ENCODE measurements around the gene LIN7A. TPM values are rescaled to one million over a fixed set of nuclear protein-coding genes. Genes with fewer than 3 reads are reported as not detected.

The LIN7A gene, protein sequence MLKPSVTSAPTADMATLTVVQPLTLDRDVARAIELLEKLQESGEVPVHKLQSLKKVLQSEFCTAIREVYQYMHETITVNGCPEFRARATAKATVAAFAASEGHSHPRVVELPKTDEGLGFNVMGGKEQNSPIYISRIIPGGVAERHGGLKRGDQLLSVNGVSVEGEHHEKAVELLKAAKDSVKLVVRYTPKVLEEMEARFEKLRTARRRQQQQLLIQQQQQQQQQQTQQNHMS
- polyA plus RNA-seq (ENCODE audit: insufficient read length in 10 of 10) = 1 to 10 TPM; 1.9 to 7.0 (median 2.8) TPM
- long read RNA-seq, donor 1 = 0 reads
- long read RNA-seq, donor 2 = 0 reads
- long read RNA-seq, donor 3 = 0 reads
- long read RNA-seq, donor 4 = 0 reads
- long read RNA-seq, donor 5, full-length matches to known transcripts = 1 of 1 reads
- long read RNA-seq, donor 5, partial matches to known transcripts = 0 of 1 reads
- long read RNA-seq, donor 5, other reads (novel, unspliced or antisense) = 0 of 1 reads
- long read RNA-seq, donor 6 = 0 reads
- long read RNA-seq, donor 7, partial matches to known transcripts = 0 of 1 reads
- long read RNA-seq, donor 7, other reads (novel, unspliced or antisense) = 0 of 1 reads
- long read RNA-seq, donor 8, full-length matches to known transcripts = 1 of 1 reads
- long read RNA-seq, donor 8, partial matches to known transcripts = 0 of 1 reads
- long read RNA-seq, donor 8, other reads (novel, unspliced or antisense) = 0 of 1 reads
- long read RNA-seq, donor 9 = 0 reads

DNA sequence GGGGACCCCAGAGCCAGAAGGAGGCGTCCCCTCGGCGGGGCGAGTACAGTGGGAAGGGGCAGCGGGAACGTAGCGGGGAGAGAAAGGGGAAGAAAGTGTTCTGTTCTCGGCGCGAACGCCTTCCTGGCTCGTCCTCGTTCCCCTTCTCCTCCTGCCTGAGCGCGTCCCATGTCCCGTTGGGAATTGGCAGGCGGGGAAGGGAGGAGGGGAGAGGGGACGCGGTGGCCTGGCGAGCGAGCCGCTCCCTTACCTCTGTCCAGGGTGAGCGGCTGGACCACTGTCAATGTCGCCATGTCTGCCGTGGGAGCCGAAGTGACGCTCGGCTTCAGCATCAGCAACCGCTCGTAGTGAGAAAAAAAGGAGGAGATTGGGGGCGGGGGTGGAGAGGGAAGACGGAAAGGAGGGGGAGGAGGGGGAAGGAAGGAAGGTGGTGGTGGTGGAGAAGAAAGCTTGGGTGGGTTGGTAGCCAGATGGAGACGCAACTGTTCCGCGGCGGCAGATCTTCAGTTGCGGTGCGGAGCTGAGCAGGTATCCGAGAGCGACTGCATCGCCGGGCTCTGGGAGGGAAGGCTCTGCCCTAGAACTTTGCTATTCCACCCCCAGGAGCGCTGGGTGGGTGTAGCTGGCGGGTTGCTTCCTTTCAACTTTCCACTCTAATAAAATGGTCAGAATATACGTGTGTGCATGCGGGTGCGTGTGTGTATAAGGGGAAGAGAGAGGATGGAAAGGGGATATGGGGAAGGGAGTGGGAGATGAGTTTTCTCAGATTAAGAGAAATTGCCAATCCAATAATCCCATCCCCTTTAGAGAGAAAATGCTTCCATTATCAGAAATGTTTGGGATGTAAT lies at the start of gene LIN7A:
Gene LIN7A, minus strand, starts transcription at position 544 of the 848 bp plus-strand sequence. Its CDS starts 212 bp downstream, at position 332.
- peak; percentile 28 to 83 (median 40) for DNase-seq

DNA sequence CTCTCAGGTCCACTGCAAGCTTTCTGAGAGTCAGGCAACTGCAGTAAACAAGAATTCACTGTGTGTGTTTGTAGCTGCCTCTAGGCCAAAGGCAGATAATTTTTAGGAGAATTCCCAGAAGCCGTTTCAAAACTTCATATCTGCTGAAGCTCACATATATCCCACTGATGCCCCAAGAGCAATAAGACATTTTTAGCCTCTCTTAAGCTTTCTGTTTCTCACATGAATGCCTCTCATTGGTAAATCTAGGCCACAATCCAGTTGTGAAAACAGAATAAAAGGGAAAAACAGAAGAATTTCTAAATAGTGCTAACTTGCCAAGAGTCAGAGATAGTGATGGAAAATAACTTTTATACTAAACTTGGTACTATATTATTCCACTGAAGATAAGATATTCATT lies 48.5 kb upstream of the LIN7A start:
- no peak for DNase-seq

DNA sequence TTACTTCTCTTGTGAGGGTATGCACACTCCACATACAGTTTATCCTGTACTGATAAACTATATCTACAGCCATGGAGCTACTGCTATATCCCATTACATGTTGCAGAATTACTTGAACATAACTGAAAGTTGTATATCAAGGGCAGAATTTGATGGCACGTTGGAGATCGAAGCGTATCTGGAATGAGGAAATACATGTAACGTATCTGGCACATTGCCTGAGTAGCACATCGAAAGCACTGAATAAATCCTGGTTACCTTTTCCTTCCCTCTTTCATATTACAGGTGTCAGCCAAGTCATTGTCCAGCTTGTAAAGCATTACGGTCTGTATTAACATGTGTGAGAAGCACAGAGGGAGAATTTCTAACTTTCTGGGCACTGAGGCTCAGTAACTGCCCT lies 42.1 kb upstream of the LIN7A start:
- DNase-seq = peak in 1 of 3 donors; percentile 4

DNA sequence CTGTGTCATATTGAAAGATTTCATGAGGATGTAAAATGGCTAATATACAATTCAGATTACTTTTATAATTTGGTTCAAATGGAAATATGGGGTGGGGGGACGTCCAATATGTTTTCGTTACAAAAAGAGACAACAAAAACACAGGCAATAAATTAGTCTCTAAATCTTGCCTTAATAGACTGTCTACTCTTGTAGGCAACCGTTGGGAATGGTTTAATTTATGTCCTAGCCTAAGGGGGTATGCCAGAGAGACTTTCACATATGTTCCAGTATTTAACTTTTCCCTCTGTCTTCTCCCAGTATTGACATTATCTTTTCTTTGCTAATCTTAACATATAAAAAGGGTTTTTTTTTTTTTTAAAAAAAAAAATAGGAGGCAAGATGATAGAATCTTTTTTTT lies 41.5 kb upstream of the LIN7A start:
- no peak for DNase-seq

DNA sequence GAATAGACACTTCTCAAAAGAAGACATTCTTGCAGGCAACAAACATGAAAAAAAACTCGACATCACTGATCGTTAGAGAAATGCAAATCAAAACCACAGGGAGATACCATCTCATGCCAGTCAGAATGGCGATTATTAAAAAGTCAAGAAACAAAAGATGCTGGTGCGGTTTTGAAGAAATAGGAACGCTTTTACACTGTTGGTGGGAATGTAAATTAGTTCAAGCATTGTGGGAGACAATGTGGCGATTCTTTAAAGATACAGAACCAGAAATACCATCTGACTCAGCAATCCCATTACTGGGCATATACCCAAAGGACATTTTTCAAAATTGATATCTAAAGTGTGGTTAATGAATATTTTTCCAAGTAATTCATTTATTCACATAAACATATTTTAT lies 39.6 kb upstream of the LIN7A start:
- no peak for DNase-seq

DNA sequence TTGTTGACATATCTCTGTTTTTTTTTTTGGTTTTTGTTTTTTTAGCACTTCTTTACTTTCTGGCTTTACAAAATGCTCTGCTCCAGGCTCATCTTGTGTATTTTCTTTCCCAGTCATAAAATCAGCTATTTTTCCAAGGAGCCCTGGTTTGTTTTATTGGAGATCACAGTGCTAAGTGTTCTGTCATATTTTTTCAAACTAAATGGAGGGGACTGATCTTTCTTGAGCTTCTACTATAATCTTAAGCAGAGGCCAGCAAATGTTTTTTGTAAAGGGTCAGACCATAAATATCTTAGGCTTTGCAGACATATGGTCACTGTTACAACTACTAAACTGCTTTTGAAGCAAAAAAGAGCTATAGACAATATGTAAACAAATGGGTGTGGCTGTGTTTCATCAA lies 30.6 kb upstream of the LIN7A start:
- no peak for DNase-seq

DNA sequence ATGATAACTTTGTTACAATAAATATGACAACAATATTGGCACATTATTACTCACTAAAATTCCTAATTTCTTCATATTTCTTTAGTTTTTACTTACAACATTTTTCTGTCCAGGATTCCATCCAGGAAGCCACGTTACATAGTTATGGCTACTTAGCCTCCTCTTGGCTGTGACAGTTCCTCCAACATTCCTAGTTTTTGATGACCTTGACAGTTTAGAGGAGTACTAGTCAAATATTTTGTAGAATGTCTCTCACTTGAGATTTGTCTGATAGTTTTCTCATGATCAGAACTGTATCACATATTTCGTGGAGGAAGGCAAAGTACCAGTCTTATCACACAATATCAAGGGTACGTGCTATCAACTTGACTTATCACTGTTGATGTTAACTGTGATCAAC lies 29.8 kb upstream of the LIN7A start:
- no peak for DNase-seq

DNA sequence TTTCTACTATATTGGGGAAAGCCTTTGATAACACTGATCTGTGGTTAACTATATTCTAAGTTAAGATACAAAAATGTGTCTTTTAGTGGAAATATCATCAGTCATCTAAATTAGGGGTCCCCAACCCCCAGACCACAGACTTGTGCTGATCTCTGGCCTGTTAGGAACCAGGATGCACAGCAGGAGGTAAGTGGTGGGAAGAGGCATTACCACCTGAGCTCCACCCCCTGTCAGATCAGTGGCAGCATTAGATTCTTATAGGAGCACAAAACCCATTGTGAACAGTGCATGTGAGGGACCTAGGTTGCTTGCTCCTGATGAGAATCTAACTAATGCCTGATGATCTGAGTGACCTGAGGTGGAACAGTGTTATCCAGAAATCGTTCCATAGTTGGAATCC lies 28.3 kb upstream of the LIN7A start:
- no peak for DNase-seq

DNA sequence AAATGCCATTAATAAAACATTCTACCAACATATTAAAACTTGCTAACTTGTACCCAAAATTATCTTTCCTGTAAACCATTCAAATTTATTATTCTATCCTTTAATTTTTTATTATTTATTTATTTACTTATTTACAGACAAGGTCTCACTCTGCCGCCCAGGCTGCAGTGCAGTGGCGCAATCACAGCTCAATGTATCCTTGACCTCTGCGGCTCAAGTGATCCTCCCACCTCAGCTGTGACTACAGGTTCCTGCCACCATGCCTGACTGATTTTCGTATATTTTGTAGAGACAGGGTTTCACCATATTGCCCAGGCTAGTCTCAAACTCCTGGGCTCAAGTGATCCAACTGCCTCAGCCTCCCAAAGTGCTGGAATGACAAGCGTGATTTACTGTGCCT lies 20.4 kb upstream of the LIN7A start:
- no peak for DNase-seq

DNA sequence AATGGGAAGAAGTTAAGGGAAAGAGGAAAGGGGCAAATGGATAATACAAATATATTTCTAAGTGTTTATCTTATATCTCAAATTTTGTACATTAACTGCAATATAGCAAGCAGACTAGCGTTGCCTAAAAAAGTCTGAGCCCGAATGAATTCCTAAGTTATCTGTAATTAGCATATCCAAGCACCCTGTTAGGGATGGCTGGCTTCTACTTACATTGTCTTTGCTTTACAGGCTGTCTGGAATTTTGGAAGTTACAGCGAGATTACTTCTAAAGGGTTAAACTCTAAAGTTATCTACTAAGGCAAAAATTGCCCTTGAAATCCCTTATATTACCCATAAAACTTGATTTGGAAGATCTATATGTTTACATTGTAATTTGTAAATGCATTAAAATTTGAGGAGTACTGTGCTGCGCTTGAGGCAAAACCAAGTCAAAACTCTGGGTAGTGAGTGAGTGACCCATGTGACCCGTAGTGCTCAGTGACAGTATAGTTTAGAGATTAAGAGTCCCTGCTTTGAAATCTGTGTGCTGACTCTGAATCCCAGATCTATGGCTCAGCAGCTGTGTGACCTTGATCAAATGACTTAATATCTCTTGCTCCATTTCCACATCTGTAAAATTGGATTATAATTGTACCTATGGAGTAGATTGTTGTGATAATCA lies 17.3 kb upstream of the LIN7A start:
- DNase-seq = no peak

DNA sequence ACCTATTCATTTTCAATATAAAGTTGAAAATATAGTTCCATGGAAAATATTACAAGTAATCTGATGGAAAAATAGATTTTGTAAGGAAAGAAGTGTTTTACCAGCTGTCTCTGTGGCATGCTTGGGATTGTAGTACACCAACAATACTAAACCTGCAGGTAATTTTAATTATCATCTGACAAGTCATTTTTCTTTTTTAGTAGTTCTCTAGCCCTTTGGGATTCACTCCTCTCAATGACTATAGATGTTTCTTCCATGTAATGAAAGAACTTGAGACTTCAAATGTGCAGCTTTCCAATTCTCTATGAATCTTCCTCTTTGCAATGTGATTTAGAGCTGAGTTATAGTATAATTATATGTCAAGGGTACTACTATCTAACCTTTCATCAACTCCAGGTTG lies 14.7 kb upstream of the LIN7A start:
- DNase-seq = no peak

DNA sequence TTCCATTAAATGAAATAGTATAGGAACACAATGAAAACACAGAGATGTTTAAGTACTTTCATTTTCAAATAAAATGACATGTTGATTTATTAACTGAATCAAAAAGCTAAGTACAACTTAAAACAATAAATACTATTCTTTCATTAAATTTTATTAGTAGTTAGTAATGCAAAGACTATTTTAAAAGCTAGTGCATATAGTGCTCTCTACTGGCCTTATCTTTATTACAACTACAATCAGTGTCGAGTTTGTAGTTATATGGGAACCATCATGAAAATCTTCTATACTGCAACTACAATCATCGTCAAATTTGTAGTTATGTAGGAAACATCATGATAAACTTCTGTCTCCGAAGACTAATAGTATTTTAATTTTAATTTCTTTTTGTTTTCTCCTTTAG lies 8.9 kb upstream of the LIN7A start:
- no peak for DNase-seq

DNA sequence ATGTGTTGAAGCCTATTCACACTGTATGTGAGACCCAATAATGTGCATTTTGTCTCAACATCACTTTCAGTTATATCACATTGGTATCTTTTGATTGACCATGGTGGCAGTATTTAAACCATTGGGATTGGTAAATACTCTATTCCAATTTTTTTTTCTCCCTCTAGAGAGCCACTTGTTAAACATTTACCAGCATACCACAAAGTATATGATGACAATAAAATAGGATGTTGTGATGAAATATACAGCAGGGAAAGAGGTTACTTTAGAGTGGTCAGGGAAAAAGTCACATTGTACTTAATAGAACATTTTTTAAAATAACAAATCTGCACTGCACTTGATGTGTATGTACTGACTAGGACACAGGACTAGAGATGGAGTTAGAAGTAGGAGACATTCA lies 5.6 kb upstream of the LIN7A start:
- no peak for DNase-seq

DNA sequence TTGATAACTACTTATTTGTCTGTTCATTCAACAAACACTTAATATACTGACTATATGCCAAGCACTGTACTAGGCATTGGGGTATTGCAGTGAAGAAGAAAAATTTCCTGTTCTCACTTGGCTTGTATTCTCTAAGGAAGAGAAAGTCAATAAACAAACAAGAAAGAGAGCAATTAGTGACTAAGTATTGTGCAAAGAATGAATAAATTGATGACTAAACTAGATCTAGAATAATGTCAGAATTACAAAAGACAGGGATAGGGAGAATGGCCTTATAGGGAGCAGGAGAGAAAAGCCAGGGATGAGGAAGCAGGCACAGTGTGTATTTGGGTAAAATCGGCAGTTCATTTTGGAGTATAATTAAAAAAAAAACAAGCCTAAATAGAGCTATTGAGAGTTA lies 4.2 kb upstream of the LIN7A start:
- DNase-seq = no peak

DNA sequence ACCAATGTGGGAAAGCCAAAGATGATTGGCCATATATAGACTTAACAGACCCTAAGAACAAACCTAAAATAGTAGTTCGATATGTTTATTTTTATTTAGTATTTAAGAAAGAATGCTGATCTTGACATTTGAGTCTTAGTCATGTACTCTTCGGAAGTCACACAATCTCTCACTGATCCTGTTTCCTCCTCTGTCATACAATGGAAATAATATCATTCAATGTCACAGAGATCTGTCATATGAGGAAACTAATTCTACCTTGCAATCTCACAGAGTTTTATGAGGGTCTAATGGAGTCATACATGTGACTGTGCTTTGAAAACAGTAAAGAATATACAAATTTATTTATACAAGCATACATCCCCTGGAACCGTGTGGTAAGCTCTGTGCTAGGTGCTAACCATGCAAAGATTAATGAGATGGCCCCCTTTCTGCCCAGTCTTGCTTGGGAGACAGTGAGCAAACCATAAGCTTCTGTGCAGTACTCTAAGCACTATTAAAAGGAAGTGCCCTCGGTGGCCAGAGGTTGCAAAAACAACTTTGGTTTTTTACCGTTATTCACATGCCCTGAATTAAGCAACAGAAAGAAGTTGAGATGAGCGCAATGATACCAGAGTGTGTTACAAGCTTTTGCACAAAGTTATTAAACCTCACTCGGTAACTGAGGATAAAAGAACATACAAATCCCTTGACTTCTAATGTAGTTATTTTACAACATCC lies 1.7 kb upstream of the LIN7A start:
- no peak for DNase-seq

DNA sequence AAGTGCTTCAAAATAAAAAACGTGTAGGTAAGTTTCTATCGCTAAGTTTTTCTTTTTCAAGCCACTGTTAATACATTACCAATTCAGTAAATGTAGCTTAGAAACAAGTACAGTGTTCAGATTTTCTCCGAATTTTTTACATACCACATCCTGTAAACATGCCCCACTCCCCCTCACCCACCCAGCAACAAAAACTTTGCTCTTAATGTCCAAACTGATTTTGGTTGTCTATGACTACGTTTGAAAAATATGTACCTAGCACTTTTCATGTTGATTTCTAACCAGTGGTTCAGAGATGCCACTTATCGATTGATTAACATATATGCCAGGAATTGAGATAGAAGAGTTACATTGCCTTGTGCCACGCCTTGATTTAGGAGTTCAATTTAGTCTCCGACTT lies 663 bp upstream of the LIN7A start:
- no peak for DNase-seq

DNA sequence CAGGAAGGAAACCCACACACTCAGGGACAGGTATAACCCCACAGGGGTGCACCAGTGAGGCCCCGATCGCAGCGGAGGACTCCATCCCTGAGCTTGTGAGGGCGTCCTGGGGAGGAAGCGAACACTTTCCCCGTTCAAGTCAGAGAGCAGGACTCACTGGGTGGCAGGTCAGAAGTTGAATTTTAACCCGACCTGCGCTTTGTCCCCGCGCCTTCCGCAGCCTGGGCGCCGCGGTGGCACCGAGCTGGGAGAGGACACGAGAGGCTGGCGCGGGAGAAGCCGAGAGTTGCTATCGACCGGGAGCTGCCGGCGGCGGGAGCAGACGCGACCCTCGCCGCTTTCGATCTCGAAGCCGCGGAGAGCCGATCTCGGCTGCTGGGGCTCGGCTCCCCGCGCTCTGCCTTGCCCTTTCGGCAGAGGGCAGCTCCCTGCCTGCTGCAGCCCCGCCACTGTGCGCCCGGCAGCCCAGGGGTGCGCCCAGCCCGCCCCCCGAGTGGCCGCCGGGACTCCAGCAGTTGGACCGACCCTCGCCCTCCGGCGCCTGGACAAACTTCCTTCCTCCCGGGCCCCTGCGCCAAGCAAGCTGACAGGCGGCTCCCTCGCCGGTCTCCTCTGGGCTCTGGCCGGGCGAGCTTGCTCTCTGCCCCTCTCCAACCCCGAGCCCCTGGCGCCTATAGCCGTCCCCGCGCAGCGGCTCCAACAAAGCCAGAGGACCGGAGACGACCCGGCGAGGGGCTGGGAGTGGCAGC lies 918 bp downstream of the LIN7A start:
- peak; percentile 31 to 86 (median 44) for DNase-seq

DNA sequence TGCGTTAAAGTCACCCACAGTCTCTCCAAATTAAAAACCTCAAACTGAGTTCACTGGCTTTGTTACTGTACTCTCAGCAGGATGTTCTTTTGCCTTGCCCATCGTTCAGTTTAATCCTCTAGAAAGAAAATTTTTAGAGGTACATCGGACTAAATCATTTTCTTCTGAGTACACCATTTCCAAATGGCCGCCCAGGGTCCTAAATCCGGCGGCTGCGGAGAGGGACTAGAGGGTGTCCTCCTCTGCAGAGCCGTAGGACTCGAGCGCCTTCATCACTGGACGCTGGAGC lies 1.4 kb downstream of the LIN7A start:
- no peak for DNase-seq

DNA sequence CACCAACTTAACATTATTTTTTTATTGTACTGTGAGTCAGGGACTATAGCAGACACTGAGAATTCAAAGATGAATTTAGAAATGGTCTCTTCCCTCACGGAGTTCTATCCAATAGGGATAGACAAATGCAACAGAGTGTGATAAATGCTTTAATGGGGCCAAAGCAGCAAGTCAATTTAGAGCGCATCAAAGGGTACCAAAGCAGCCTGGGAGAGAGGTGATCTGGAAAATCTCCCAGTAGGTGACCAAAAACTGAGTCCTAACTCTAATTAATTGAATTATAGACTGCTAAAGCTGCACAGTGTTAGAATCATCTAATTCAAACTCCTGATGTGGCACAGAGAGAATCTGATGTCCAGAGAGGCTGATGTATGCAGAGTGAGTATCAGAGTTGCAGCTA lies 2.6 kb downstream of the LIN7A start:
- no peak for DNase-seq

DNA sequence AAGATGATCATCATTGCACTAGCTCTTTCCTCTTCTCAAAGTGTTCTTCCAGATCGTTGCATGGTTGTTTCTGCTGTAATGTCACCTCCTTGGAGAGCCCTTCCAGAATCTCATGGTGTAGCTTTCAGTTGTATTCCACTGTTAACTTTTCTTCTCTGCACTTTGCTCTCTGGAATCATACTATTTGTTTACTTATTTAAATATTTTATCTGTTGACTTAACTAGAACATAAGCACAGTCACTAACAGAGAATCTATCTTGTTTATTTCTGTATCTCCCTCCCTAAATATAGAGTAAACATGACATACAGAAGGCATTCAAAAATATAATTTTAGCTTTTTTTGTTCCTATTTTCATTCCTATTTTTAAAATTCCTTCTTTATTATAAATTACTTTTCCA lies 11.8 kb downstream of the LIN7A start:
- no peak for DNase-seq

DNA sequence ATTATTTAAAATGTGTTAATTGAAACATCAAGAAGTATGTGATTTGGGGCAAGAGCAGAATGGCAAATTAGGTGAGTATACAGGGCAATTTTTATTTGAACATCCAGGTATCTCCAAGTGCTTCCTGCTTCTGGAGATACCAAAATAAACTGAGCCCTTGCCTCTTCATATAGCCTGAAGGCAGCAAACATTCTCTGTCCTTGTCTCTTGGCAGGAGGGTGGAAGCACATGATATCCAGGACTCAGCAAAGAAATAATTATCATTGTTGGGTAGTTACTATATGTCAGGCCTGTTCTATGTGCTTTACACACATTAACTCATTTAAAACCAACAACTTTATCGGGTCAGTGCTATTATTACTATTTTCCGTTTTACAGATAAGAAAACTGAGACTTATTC lies 12.5 kb downstream of the LIN7A start:
- DNase-seq = no peak

All from muscle of back (tissue), 13 donors.